K562 (cell line): ENCODE measurements around the gene TVP23A. TPM values are rescaled to one million over a fixed set of nuclear protein-coding genes. Genes with fewer than 3 reads are reported as not detected.

Experiments
- ATAC-seq: fragments of 200-7000 bp; cut with Tn5 transposase; 3 replicates; pipeline ENCODE4 v1.9.1; 2020; ENCODE audit warnings: moderate library complexity
- BruUV-seq: library from RNA; stranded (reverse); fragments of 400-500 nt; replicated peaks from 2 replicates; lab custom pipeline; 2021; lab: Mats Ljungman, UMichigan
- CTCF ChIA-PET: fragments of 300-600 bp; formaldehyde crosslinking; extraction: SDS; loops from one replicate; lab custom pipeline; 2021; ENCODE audit warnings: low intra/inter-chr PET ratio; lab: Yijun Ruan, JAX
- POLR2A ChIA-PET: fragments of 300-600, 350-650 bp; sonication (Branson Sonifier 250); formaldehyde crosslinking; extraction: SDS; loops from one replicate; lab custom pipeline; 2021; ENCODE audit warnings: antibody characterized with exemption, inconsistent platforms; lab: Yijun Ruan, JAX
- DNase-seq, 4 experiments: peaks; one replicate each; pipeline versions ENCODE4 v3.0.0 to v3.0.0-alpha.2; 2011 to 2018; ENCODE audit warnings: low spot score in 3 of 4, mixed read lengths in 3 of 4; ENCODE audit errors: extremely low read depth in 1 of 4
- FAIRE-seq: peaks from 2 replicates; lab custom pipeline; 2011; peaks lifted over from hg19 to GRCh38; lab: Jason Lieb, UNC
- H2AFZ ChIP-seq: 2 replicates; pipeline ENCODE4 v1.6.0; 2011; ENCODE audit warnings: low read depth, low read length, control low read depth, inconsistent platforms
- H3K27ac ChIP-seq: fragments of 200-600 bp; 3 replicates; pipeline ENCODE4 v1.8.0; 2011; ENCODE audit warnings: low read depth, mild to moderate bottlenecking, control low read depth, inconsistent platforms, low read length, moderate library complexity, mixed read lengths; ENCODE audit errors: extremely low read depth
- H3K27me3 ChIP-seq, 2 experiments: fragments of 300-600 bp in 1 of 2; 2 replicates in 1 of 2; 3 replicates in 1 of 2; pipeline versions ENCODE4 v1.6.0 to v1.8.0; 2011; ENCODE audit warnings: inconsistent platforms in 2 of 2, low read length in 2 of 2, mild to moderate bottlenecking in 1 of 2, mixed read lengths in 1 of 2, moderate library complexity in 1 of 2; ENCODE audit not compliant: control insufficient read depth in 2 of 2, insufficient read depth in 2 of 2
- H3K36me3 ChIP-seq: fragments of 300-600 bp; 3 replicates; pipeline ENCODE4 v1.8.0; 2011; ENCODE audit warnings: mild to moderate bottlenecking, low read length, inconsistent platforms; ENCODE audit not compliant: control insufficient read depth, insufficient read depth
- H3K4me1 ChIP-seq, 2 experiments: fragments of 200-600 bp in 1 of 2; replicated peaks in 1 of 2; 2 replicates in 1 of 2; 3 replicates in 1 of 2; pipeline versions ENCODE4 v1.5.1 to v1.8.0; 2011; ENCODE audit warnings: inconsistent platforms in 2 of 2, low read length in 2 of 2, mild to moderate bottlenecking in 1 of 2, mixed read lengths in 1 of 2, moderate library complexity in 1 of 2; ENCODE audit not compliant: control insufficient read depth in 2 of 2, insufficient read depth in 2 of 2
- H3K4me2 ChIP-seq: 2 replicates; pipeline ENCODE4 v1.6.1; 2011; ENCODE audit warnings: low read length, control low read depth, inconsistent platforms, mixed read lengths; ENCODE audit not compliant: insufficient read depth
- H3K4me3 ChIP-seq: fragments of 200-600 bp; sonication (generic), shearing (Covaris generic); 2 replicates; pipeline ENCODE4 v1.5.1; 2016; ENCODE audit warnings: control low read depth, inconsistent platforms
- H3K79me2 ChIP-seq: fragments of 200-600 bp; 3 replicates; pipeline ENCODE4 v1.8.0; 2011; ENCODE audit warnings: low read length, inconsistent platforms; ENCODE audit not compliant: control insufficient read depth, insufficient read depth
- H3K9ac ChIP-seq, 2 experiments: 2 replicates each; pipeline versions ENCODE4 v1.6.0 to v1.6.1; 2011; ENCODE audit warnings: low read depth in 2 of 2, low read length in 2 of 2, control low read depth in 1 of 2, inconsistent platforms in 1 of 2, mild to moderate bottlenecking in 1 of 2, mixed read lengths in 1 of 2; ENCODE audit not compliant: insufficient read depth in 1 of 2
- H3K9me1 ChIP-seq: one replicate; pipeline ENCODE4 v1.6.0; 2011; ENCODE audit warnings: inconsistent platforms, mild to moderate bottlenecking, low read length, moderate library complexity; ENCODE audit not compliant: control insufficient read depth, insufficient read depth
- H3K9me3 ChIP-seq: replicated peaks from 2 replicates; pipeline ENCODE4 v1.5.1; 2011; ENCODE audit warnings: low read depth, low read length, inconsistent platforms; ENCODE audit not compliant: control insufficient read depth, insufficient read depth
- H4K20me1 ChIP-seq: replicated peaks from 2 replicates; pipeline ENCODE4 v1.6.1; 2011; ENCODE audit warnings: low read length, inconsistent platforms, mixed read lengths; ENCODE audit not compliant: control insufficient read depth, insufficient read depth
- CHCHD3 ChIP-seq: fragments of 250-450 bp; sonication (Bioruptor Pico); IDR thresholded peaks from 2 replicates; pipeline ENCODE4 v2.1.2; 2022; ENCODE audit warnings: mild to moderate bottlenecking
- DMBX1 ChIP-seq: fragments of 250-450 bp; sonication (Bioruptor Pico); IDR thresholded peaks from 2 replicates; pipeline ENCODE4 v1.8.0; 2022; ENCODE audit warnings: inconsistent platforms, mild to moderate bottlenecking, moderate library complexity, borderline replicate concordance
- ELF2 ChIP-seq: fragments of 250-450 bp; sonication (Bioruptor Pico); IDR thresholded peaks from 2 replicates; pipeline ENCODE4 v1.5.0; 2021; ENCODE audit warnings: mild to moderate bottlenecking
- KDM2B ChIP-seq: fragments of 250-450 bp; sonication (Bioruptor Pico); IDR thresholded peaks from 2 replicates; pipeline ENCODE4 v1.8.0; 2021; ENCODE audit warnings: mild to moderate bottlenecking, moderate library complexity
- LEF1 ChIP-seq: fragments of 450-650 bp; IDR thresholded peaks from 2 replicates; pipeline ENCODE4 v1.6.1; 2016; ENCODE audit warnings: mild to moderate bottlenecking
- MED1 ChIP-seq: sonication (generic); formaldehyde crosslinking; IDR thresholded peaks from 2 replicates; pipeline ENCODE4 v1.8.1; 2023; ENCODE audit warnings: missing genetic modification reagents, borderline replicate concordance
- NCOR1 ChIP-seq: fragments of 450-650 bp; IDR thresholded peaks from 2 replicates; pipeline ENCODE4 v1.6.1; 2016; ENCODE audit warnings: mild to moderate bottlenecking, moderate library complexity
- PREB ChIP-seq: sonication (generic); formaldehyde crosslinking; IDR thresholded peaks from 2 replicates; pipeline ENCODE4 v1.8.1; 2023; ENCODE audit warnings: mild to moderate bottlenecking, missing genetic modification reagents
- RNF2 ChIP-seq: sonication (generic); IDR thresholded peaks from 2 replicates; pipeline ENCODE4 v1.6.1; 2016
- SOX6 ChIP-seq: fragments of 450-650 bp; IDR thresholded peaks from 2 replicates; pipeline ENCODE4 v1.6.1; 2014; ENCODE audit warnings: mild to moderate bottlenecking
- ZNF263 ChIP-seq: sonication (generic); formaldehyde crosslinking; IDR thresholded peaks from 2 replicates; pipeline ENCODE4 v1.8.0; 2022; ENCODE audit warnings: mild to moderate bottlenecking, missing genetic modification reagents, borderline replicate concordance
- WGBS: fragments of 100-300 bp; shearing (Covaris generic); methylation state at CpG from one replicate; pipeline ENCODE4 v1.1.6; 2016; ENCODE audit warnings: low coverage, mixed read lengths; ENCODE audit not compliant: insufficient coverage; ENCODE audit errors: missing lambda C conversion rate; 5-methylcytosine and 5-hydroxymethylcytosine counted together
- in situ Hi-C: fragments of 300-500 bp; cut with MboI; formaldehyde crosslinking; loops from 4 replicates; pipeline ENCODE4 v1.15.0; 2018; ENCODE audit warnings: inconsistent platforms, mixed read lengths
- intact Hi-C: fragments of 100-400 bp; cut with micrococcal nuclease; formaldehyde crosslinking; loops from 2 replicates; pipeline ENCODE4 v1.14.2; 2022
- polyA plus RNA-seq, 8 experiments: library from polyadenylated mRNA; depleted of rRNA in 4 of 8; stranded (reverse) in 5 of 8; unstranded in 3 of 8; fragments of >200 nt; fragmentation: Nextera tagmentation in 2 of 8; fragmentation: Illumina TruSeq in 1 of 8; extraction: Ambion mirVana in 2 of 8; extraction: Trizol in 1 of 8; gene quantifications; 2 replicates each; pipeline versions ENCODE4 v1.2.1 to v1.2.3, GENCODE V29; 2011 to 2014; ENCODE audit warnings: inconsistent platforms in 1 of 8, missing spikeins in 1 of 8
- total RNA-seq, 7 experiments: library from RNA; depleted of rRNA in 6 of 7; stranded (reverse); fragments of >200 nt in 6 of 7; fragmentation: Illumina TruSeq in 2 of 7; extraction: Trizol in 2 of 7; gene quantifications; 2 replicates each; pipeline versions ENCODE4 v1.2.1 to v1.2.3, GENCODE V29; 2011 to 2021; ENCODE audit warnings: low replicate concordance in 1 of 7
- TF ChIP-seq, protein P1 (sequence below): conservative IDR thresholded peaks from 2 replicates; pipeline ENCODE4 v1.6.1; 2011; ENCODE audit warnings: low read depth, mild to moderate bottlenecking, low read length; ENCODE audit not compliant: control insufficient read depth
- TF ChIP-seq, protein P2 (sequence below): fragments of 450-650 bp; IDR thresholded peaks from 2 replicates; pipeline ENCODE4 v1.7.0; 2016; ENCODE audit warnings: borderline replicate concordance
- TF ChIP-seq, protein P3 (sequence below): sonication (generic); formaldehyde crosslinking; IDR thresholded peaks from 2 replicates; pipeline ENCODE4 v1.8.0; 2023; ENCODE audit warnings: mild to moderate bottlenecking, missing genetic modification reagents

The TVP23A gene
- total and polyA plus RNA-seq, 9 of the 15 experiments (the other 6 are each of a cell fraction or from before 2014, with no cell fraction given) = 0.04 to 0.77 (median 0.10) TPM; not detected in 3

GRCh38 chr16:10728003-10728887 lies 90.3 kb downstream of the TVP23A start:
- FAIRE-seq (no peak), ATAC-seq (no peak), DNase-seq (no peak)
- 13% methylated on average over 16 of the region's 16 CpGs for WGBS
- no peaks in the 10 kb centered on the region for H3K9me3 ChIP-seq
- no peaks in the 10 kb centered on the region for H3K36me3 ChIP-seq
- H3K27ac ChIP-seq = no peak overlapping the region
- no peak overlapping the region for H3K4me3 ChIP-seq
- H3K4me2 ChIP-seq = no peak overlapping the region
- no peaks in the 10 kb centered on the region for H4K20me1 ChIP-seq
- no TSS peak for BruUV-seq
- H3K27me3 ChIP-seq = peaks cover 13 to 33% of the 10 kb centered on the region in 2 experiments
- ChIA-PET CTCF (no interaction called here), POLR2A (interaction anchor here (1.1 kb wide), 1 partner anchor 14 kb away, joined by 4 read pairs; no protein-coding TSS in a partner anchor)
- no peaks in the 10 kb centered on the region for H3K9me1 ChIP-seq
- no peak overlapping the region for H2AFZ ChIP-seq
- no peak overlapping the region for H3K9ac ChIP-seq
- no peaks in the 10 kb centered on the region for H3K79me2 ChIP-seq
- intact Hi-C loops = no loop called here
- in situ Hi-C loops = no loop called here
- H3K4me1 ChIP-seq = no peaks in the 10 kb centered on the region; a peak in 1 of 5 replicates
- no peak for TF ChIP-seq DMBX1 (CRISPR knock-in tag)
- TF ChIP-seq NCOR1 = no peak
- no peak for TF ChIP-seq PREB
- TF ChIP-seq, protein P1, sequence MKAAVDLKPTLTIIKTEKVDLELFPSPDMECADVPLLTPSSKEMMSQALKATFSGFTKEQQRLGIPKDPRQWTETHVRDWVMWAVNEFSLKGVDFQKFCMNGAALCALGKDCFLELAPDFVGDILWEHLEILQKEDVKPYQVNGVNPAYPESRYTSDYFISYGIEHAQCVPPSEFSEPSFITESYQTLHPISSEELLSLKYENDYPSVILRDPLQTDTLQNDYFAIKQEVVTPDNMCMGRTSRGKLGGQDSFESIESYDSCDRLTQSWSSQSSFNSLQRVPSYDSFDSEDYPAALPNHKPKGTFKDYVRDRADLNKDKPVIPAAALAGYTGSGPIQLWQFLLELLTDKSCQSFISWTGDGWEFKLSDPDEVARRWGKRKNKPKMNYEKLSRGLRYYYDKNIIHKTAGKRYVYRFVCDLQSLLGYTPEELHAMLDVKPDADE = no peak
- no peak for TF ChIP-seq CHCHD3 (CRISPR knock-in tag)
- TF ChIP-seq, protein P2, sequence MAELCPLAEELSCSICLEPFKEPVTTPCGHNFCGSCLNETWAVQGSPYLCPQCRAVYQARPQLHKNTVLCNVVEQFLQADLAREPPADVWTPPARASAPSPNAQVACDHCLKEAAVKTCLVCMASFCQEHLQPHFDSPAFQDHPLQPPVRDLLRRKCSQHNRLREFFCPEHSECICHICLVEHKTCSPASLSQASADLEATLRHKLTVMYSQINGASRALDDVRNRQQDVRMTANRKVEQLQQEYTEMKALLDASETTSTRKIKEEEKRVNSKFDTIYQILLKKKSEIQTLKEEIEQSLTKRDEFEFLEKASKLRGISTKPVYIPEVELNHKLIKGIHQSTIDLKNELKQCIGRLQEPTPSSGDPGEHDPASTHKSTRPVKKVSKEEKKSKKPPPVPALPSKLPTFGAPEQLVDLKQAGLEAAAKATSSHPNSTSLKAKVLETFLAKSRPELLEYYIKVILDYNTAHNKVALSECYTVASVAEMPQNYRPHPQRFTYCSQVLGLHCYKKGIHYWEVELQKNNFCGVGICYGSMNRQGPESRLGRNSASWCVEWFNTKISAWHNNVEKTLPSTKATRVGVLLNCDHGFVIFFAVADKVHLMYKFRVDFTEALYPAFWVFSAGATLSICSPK = no peak
- no peak for TF ChIP-seq MED1 (CRISPR knock-in tag)
- no peak for TF ChIP-seq LEF1
- no peak for TF ChIP-seq ZNF263 (CRISPR knock-in tag)
- no peak for TF ChIP-seq RNF2
- no peak for TF ChIP-seq SOX6
- TF ChIP-seq, protein P3, sequence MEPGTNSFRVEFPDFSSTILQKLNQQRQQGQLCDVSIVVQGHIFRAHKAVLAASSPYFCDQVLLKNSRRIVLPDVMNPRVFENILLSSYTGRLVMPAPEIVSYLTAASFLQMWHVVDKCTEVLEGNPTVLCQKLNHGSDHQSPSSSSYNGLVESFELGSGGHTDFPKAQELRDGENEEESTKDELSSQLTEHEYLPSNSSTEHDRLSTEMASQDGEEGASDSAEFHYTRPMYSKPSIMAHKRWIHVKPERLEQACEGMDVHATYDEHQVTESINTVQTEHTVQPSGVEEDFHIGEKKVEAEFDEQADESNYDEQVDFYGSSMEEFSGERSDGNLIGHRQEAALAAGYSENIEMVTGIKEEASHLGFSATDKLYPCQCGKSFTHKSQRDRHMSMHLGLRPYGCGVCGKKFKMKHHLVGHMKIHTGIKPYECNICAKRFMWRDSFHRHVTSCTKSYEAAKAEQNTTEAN (CRISPR knock-in tag) = no peak
- TF ChIP-seq ELF2 (CRISPR knock-in tag) = no peak
- TF ChIP-seq KDM2B = no peak
